Astrocyte (in vitro differentiated cells and primary cell): ENCODE data around the gene OR1Q1. TPM values are rescaled to one million over a fixed set of nuclear protein-coding genes. Genes with fewer than 3 reads are reported as not detected.
"Not testable (repeated sequence)": the region's sequence is repeated elsewhere in the genome, so short reads cannot be mapped to it uniquely, and the experiment has no call there.

Experiments
- DNase-seq: peaks from one replicate; pipeline ENCODE4 v3.0.0-alpha.2; 2010; ENCODE audit warnings: low read depth
- FAIRE-seq: peaks from 2 replicates; lab custom pipeline; 2011; peaks lifted over from hg19 to GRCh38; lab: Jason Lieb, UNC
- H2AFZ ChIP-seq: 2 replicates; pipeline ENCODE4 v1.6.0; 2012; ENCODE audit warnings: low read depth, low read length, inconsistent platforms
- H3K27ac ChIP-seq: 2 replicates; pipeline ENCODE4 v1.5.1; 2011; ENCODE audit warnings: low read depth, low read length, inconsistent platforms
- H3K27me3 ChIP-seq: 2 replicates; pipeline ENCODE4 v1.6.0; 2011; ENCODE audit warnings: low read length, inconsistent platforms; ENCODE audit not compliant: insufficient read depth
- H3K36me3 ChIP-seq: 2 replicates; pipeline ENCODE4 v1.5.1; 2011; ENCODE audit warnings: low read length, inconsistent platforms; ENCODE audit not compliant: insufficient read depth
- H3K4me1 ChIP-seq: 2 replicates; pipeline ENCODE4 v1.5.1; 2011; ENCODE audit warnings: low read length, inconsistent platforms; ENCODE audit not compliant: insufficient read depth
- H3K4me2 ChIP-seq: 2 replicates; pipeline ENCODE4 v1.6.0; 2012; ENCODE audit warnings: low read length, inconsistent platforms
- H3K4me3 ChIP-seq: 2 replicates; pipeline ENCODE4 v1.5.1; 2011; ENCODE audit warnings: low read depth, mild to moderate bottlenecking, low read length, inconsistent platforms; ENCODE audit not compliant: insufficient read depth
- H3K79me2 ChIP-seq: 2 replicates; pipeline ENCODE4 v1.6.0; 2012; ENCODE audit warnings: mild to moderate bottlenecking, low read length, inconsistent platforms; ENCODE audit not compliant: insufficient read depth
- H3K9ac ChIP-seq: 2 replicates; pipeline ENCODE4 v1.6.0; 2012; ENCODE audit warnings: mild to moderate bottlenecking, low read length, inconsistent platforms
- H3K9me3 ChIP-seq: 2 replicates; pipeline ENCODE4 v1.5.1; 2012; ENCODE audit warnings: low read depth, mild to moderate bottlenecking, low read length, inconsistent platforms; ENCODE audit not compliant: insufficient read depth
- H4K20me1 ChIP-seq: 2 replicates; pipeline ENCODE4 v1.6.0; 2012; ENCODE audit warnings: low read length, inconsistent platforms; ENCODE audit not compliant: insufficient read depth
- H3K27ac Mint-ChIP-seq: one replicate; pipeline ENCODE4 v1.8.0; 2021; ENCODE audit warnings: mild to moderate bottlenecking, mixed read lengths; ENCODE audit not compliant: unreplicated experiment
- H3K27me3 Mint-ChIP-seq: one replicate; pipeline ENCODE4 v1.8.0; 2021; ENCODE audit warnings: low read depth, mixed read lengths; ENCODE audit not compliant: unreplicated experiment
- H3K36me3 Mint-ChIP-seq: one replicate; pipeline ENCODE4 v1.8.0; 2021; ENCODE audit warnings: low read depth, mixed read lengths; ENCODE audit not compliant: unreplicated experiment
- H3K4me1 Mint-ChIP-seq: one replicate; pipeline ENCODE4 v1.8.0; 2021; ENCODE audit warnings: low read depth, mixed read lengths; ENCODE audit not compliant: unreplicated experiment
- H3K4me3 Mint-ChIP-seq: one replicate; pipeline ENCODE4 v1.8.0; 2021; ENCODE audit warnings: mild to moderate bottlenecking, moderate library complexity, mixed read lengths; ENCODE audit not compliant: unreplicated experiment
- H3K9me3 Mint-ChIP-seq: one replicate; pipeline ENCODE4 v1.8.0; 2021; ENCODE audit warnings: mild to moderate bottlenecking, mixed read lengths; ENCODE audit not compliant: unreplicated experiment
- EZH2 ChIP-seq: IDR thresholded peaks from 2 replicates; pipeline ENCODE4 v1.6.1; 2012; ENCODE audit warnings: mild to moderate bottlenecking, low read length, inconsistent platforms; ENCODE audit not compliant: insufficient read depth
- total RNA-seq: library from RNA; stranded (reverse); gene quantifications from 2 replicates; pipeline ENCODE4 v1.2.1, GENCODE V29; 2021
- TF ChIP-seq, protein P1 (sequence below): IDR thresholded peaks from 2 replicates; pipeline ENCODE4 v1.5.1; 2011; ENCODE audit warnings: low read depth, mild to moderate bottlenecking, inconsistent platforms, low read length, moderate library complexity; ENCODE audit not compliant: insufficient read depth

OR1Q1 gene
- total RNA-seq, 1 donor from 2014 or later = not detected

DNA sequence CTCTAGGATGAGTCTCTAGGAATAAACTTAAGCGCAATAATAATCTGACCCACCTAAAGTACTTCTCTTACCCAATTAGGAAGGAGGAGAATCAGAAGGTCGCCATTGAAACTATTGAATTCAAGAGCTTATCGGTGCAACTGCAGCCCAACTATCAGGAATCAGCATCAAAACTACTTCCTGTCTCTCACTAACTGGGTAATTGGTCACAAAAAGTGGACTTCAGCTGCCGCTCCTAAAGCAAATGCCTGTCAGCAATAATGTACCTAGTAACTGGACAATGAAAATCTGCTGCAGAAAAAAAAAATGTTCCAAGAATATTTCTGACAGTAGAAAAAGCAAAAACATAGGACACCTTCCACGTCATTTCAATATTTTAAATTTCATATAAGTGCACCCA is 34.7 kb upstream of the OR1Q1 start:
- H3K4me3 ChIP-seq = no peak overlapping the region
- H4K20me1 ChIP-seq = no peaks in the 10 kb centered on the region
- H3K36me3 ChIP-seq = no peaks in the 10 kb centered on the region
- no peaks in the 10 kb centered on the region for H3K27me3 ChIP-seq
- no peaks in the 10 kb centered on the region for H3K4me1 ChIP-seq
- Mint-ChIP-seq H3K4me1 (no peaks in the 10 kb centered on the region), H3K27me3 (no peaks in the 10 kb centered on the region), H3K27ac (no peak overlapping the region), H3K9me3 (no peaks in the 10 kb centered on the region), H3K4me3 (no peak overlapping the region), H3K36me3 (no peaks in the 10 kb centered on the region)
- no peak for FAIRE-seq
- no peak overlapping the region for H2AFZ ChIP-seq
- H3K27ac ChIP-seq = no peak overlapping the region
- no peaks in the 10 kb centered on the region for H3K79me2 ChIP-seq
- H3K9ac ChIP-seq = no peak overlapping the region
- H3K4me2 ChIP-seq = no peak overlapping the region
- TF ChIP-seq, protein P1, sequence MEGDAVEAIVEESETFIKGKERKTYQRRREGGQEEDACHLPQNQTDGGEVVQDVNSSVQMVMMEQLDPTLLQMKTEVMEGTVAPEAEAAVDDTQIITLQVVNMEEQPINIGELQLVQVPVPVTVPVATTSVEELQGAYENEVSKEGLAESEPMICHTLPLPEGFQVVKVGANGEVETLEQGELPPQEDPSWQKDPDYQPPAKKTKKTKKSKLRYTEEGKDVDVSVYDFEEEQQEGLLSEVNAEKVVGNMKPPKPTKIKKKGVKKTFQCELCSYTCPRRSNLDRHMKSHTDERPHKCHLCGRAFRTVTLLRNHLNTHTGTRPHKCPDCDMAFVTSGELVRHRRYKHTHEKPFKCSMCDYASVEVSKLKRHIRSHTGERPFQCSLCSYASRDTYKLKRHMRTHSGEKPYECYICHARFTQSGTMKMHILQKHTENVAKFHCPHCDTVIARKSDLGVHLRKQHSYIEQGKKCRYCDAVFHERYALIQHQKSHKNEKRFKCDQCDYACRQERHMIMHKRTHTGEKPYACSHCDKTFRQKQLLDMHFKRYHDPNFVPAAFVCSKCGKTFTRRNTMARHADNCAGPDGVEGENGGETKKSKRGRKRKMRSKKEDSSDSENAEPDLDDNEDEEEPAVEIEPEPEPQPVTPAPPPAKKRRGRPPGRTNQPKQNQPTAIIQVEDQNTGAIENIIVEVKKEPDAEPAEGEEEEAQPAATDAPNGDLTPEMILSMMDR = no peak
- TF ChIP-seq EZH2 = no peak
- DNase-seq = no peak
- H3K9me3 ChIP-seq = no peaks in the 10 kb centered on the region

GRCh38 chr9:122580360-122580759 is 34.2 kb upstream of the OR1Q1 start:
- no peaks in the 10 kb centered on the region for H3K27me3 ChIP-seq
- no peaks in the 10 kb centered on the region for H4K20me1 ChIP-seq
- no peak overlapping the region for H3K27ac ChIP-seq
- no peak overlapping the region for H3K4me3 ChIP-seq
- H3K4me1 ChIP-seq = no peaks in the 10 kb centered on the region
- no peaks in the 10 kb centered on the region for H3K27me3 Mint-ChIP-seq
- H3K36me3 Mint-ChIP-seq = no peaks in the 10 kb centered on the region
- no peak overlapping the region for H3K9ac ChIP-seq
- H3K4me1 Mint-ChIP-seq = no peaks in the 10 kb centered on the region
- no peak overlapping the region for H3K27ac Mint-ChIP-seq
- TF ChIP-seq EZH2 = no peak
- TF ChIP-seq, protein P1 = no peak
- H3K36me3 ChIP-seq = no peaks in the 10 kb centered on the region
- H3K79me2 ChIP-seq = no peaks in the 10 kb centered on the region
- peak; percentile 60 for DNase-seq
- no peak overlapping the region for H3K4me2 ChIP-seq
- H3K9me3 Mint-ChIP-seq = no peaks in the 10 kb centered on the region
- no peak overlapping the region for H2AFZ ChIP-seq
- peak; percentile 69 for FAIRE-seq
- no peaks in the 10 kb centered on the region for H3K9me3 ChIP-seq
- no peak overlapping the region for H3K4me3 Mint-ChIP-seq

- H3K9me3 Mint-ChIP-seq, FAIRE-seq, H3K9me3 ChIP-seq: not testable (repeated sequence)
Measured at GRCh38 chr9:122583284-122583683, 31.3 kb upstream of the OR1Q1 start, which contains the start of gene OR1L8. Gene OR1L8, minus strand, starts transcription at chr9:122583384. Its CDS starts 14,907 bp downstream, at chr9:122568477.

More at GRCh38 chr9:122583284-122583683, 31.3 kb upstream of the OR1Q1 start, which contains the start of gene OR1L8:
- not testable (repeated sequence) for H3K4me1 ChIP-seq, H3K27me3 Mint-ChIP-seq, H2AFZ ChIP-seq, H3K4me1 Mint-ChIP-seq, DNase-seq, H3K36me3 Mint-ChIP-seq, H3K4me3 ChIP-seq, H3K27me3 ChIP-seq, H3K9ac ChIP-seq, H3K79me2 ChIP-seq, H3K27ac ChIP-seq, H3K27ac Mint-ChIP-seq, H3K4me2 ChIP-seq, H3K4me3 Mint-ChIP-seq, H3K36me3 ChIP-seq, H4K20me1 ChIP-seq
